Caco-2 (cell line): Measurements from ENCODE around the gene AKT2. TPM values are rescaled to one million over a fixed set of nuclear protein-coding genes. Genes with fewer than 3 reads are reported as not detected.
"Not testable (repeated sequence)": the region's sequence is repeated elsewhere in the genome, so short reads cannot be mapped to it uniquely, and the experiment has no call there.

Experiments used
- BruUV-seq: library from RNA; stranded (reverse); fragments of 400-500 nt; replicated peaks from 2 replicates; lab custom pipeline; 2021; lab: Mats Ljungman, UMichigan
- CTCF ChIA-PET: fragments of 300-600 bp; sonication (Branson Sonifier 250); formaldehyde crosslinking; loops from one replicate; lab custom pipeline; 2022; ENCODE audit warnings: antibody characterized with exemption; lab: Charles Lee
- POLR2A ChIA-PET: fragments of 300-600 bp; sonication (Branson Sonifier 250); formaldehyde crosslinking; loops from one replicate; lab custom pipeline; 2022; ENCODE audit warnings: antibody characterized with exemption; lab: Charles Lee
- DNase-seq, 2 experiments: peaks; one replicate each; pipeline versions ENCODE4 v3.0.0 to v3.0.0-alpha.2; 2020 to 2022
- H3K27me3 ChIP-seq: replicated peaks from 2 replicates; pipeline ENCODE4 v1.6.0; 2011; ENCODE audit warnings: low read length; ENCODE audit not compliant: control insufficient read depth, insufficient read depth
- H3K36me3 ChIP-seq: 2 replicates; pipeline ENCODE4 v1.5.1; 2011; ENCODE audit warnings: low read length; ENCODE audit not compliant: control insufficient read depth, insufficient read depth
- H3K4me1 ChIP-seq: fragments of 250-450 bp; sonication (Bioruptor Pico); 2 replicates; pipeline ENCODE4 v1.5.1; 2020; ENCODE audit warnings: mild to moderate bottlenecking
- H3K4me3 ChIP-seq: 2 replicates; pipeline ENCODE4 v1.5.1; 2011; ENCODE audit warnings: low read depth, mild to moderate bottlenecking, control low read depth, low read length
- H3K9me3 ChIP-seq: fragments of 250-450 bp; sonication (Bioruptor Pico); 2 replicates; pipeline ENCODE4 v1.5.1; 2020; ENCODE audit warnings: mild to moderate bottlenecking, moderate library complexity
- H3K27ac Mint-ChIP-seq: one replicate; pipeline ENCODE4 v1.8.0; 2022; ENCODE audit warnings: mixed read lengths; ENCODE audit not compliant: unreplicated experiment
- H3K27me3 Mint-ChIP-seq: one replicate; pipeline ENCODE4 v1.8.0; 2022; ENCODE audit warnings: mixed read lengths; ENCODE audit not compliant: insufficient read depth, unreplicated experiment
- H3K36me3 Mint-ChIP-seq: one replicate; pipeline ENCODE4 v1.8.0; 2022; ENCODE audit warnings: mild to moderate bottlenecking, mixed read lengths; ENCODE audit not compliant: insufficient read depth, unreplicated experiment
- H3K4me1 Mint-ChIP-seq: one replicate; pipeline ENCODE4 v1.8.0; 2022; ENCODE audit warnings: low read depth, mixed read lengths; ENCODE audit not compliant: unreplicated experiment
- H3K4me3 Mint-ChIP-seq: one replicate; pipeline ENCODE4 v1.8.0; 2022; ENCODE audit warnings: mild to moderate bottlenecking, moderate library complexity, mixed read lengths; ENCODE audit not compliant: unreplicated experiment
- H3K9me3 Mint-ChIP-seq: one replicate; pipeline ENCODE4 v1.8.0; 2022; ENCODE audit warnings: mixed read lengths; ENCODE audit not compliant: unreplicated experiment
- intact Hi-C: fragments of 100-400 bp; cut with micrococcal nuclease; formaldehyde crosslinking; loops from one replicate; pipeline ENCODE4 v1.10.0; 2022; ENCODE audit not compliant: unreplicated experiment
- total RNA-seq: library from RNA; stranded (reverse); gene quantifications from 2 replicates; pipeline ENCODE4 v1.2.3, GENCODE V29; 2022
- TF ChIP-seq, protein P1 (sequence below), 2 experiments: fragments of 200-600 bp in 1 of 2; IDR thresholded peaks; 1 replicate in 1 of 2; 2 replicates in 1 of 2; pipeline versions ENCODE4 v1.5.1 to v1.8.0; 2011 to 2022; ENCODE audit warnings: antibody characterized with exemption in 1 of 2, control low read depth in 1 of 2, inconsistent platforms in 1 of 2, low read depth in 1 of 2, low read length in 1 of 2, mild to moderate bottlenecking in 1 of 2, moderate library complexity in 1 of 2; ENCODE audit not compliant: insufficient read depth in 1 of 2, severe bottlenecking in 1 of 2, unreplicated experiment in 1 of 2

Gene AKT2
- total RNA-seq, 1 experiment from 2014 or later = 169 TPM

DNA sequence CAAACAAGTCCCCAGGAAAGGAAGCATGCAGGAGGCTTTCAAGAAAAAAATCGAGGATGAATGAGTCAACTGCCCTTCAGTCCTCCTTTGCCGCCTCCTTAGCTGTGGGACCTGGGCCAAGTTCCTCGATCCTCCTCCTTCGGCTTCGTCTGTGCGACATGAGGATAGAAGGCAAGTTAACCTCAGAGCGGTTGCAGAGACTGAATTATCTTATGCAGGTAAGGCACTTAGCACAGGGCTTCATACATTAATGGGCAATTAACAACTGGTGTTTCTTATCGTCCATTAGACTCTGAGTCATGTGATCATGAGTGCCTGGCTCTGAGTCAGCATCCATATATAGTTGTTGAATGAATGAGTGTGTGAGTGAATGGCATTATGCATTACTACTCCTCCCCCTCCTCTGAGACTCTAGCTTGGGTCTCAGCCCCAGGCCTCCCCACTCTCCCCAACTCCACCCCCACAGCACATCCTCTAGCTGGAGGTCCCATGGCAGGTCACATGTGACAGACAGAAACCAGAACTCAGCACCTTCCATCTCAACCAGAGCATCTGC, 65.3 kb downstream of the AKT2 start:
- Mint-ChIP-seq H3K27me3 (peaks cover 3% of the 10 kb centered on the region), H3K9me3 (peaks cover 10% of the 10 kb centered on the region), H3K4me3 (no peak overlapping the region), H3K36me3 (peaks cover 11% of the 10 kb centered on the region), H3K27ac (no peak overlapping the region), H3K4me1 (peaks cover 10% of the 10 kb centered on the region)
- no peaks in the 10 kb centered on the region for H3K36me3 ChIP-seq
- H3K9me3 ChIP-seq = no peaks in the 10 kb centered on the region
- H3K4me3 ChIP-seq = no peak overlapping the region
- ChIA-PET CTCF (interaction anchor here (0.5 to 1.4 kb wide), 4 partner anchors 59 to 249 kb away, joined by 3 to 5 read pairs (median 4); partner anchors contain the start of gene PSMC4), POLR2A (no interaction called here)
- no TSS peak for BruUV-seq
- intact Hi-C loops = loop anchor here (5.0 kb wide), 1 partner anchor 62 kb away; no protein-coding TSS in a partner anchor
- no peaks in the 10 kb centered on the region for H3K27me3 ChIP-seq
- TF ChIP-seq, protein P1, sequence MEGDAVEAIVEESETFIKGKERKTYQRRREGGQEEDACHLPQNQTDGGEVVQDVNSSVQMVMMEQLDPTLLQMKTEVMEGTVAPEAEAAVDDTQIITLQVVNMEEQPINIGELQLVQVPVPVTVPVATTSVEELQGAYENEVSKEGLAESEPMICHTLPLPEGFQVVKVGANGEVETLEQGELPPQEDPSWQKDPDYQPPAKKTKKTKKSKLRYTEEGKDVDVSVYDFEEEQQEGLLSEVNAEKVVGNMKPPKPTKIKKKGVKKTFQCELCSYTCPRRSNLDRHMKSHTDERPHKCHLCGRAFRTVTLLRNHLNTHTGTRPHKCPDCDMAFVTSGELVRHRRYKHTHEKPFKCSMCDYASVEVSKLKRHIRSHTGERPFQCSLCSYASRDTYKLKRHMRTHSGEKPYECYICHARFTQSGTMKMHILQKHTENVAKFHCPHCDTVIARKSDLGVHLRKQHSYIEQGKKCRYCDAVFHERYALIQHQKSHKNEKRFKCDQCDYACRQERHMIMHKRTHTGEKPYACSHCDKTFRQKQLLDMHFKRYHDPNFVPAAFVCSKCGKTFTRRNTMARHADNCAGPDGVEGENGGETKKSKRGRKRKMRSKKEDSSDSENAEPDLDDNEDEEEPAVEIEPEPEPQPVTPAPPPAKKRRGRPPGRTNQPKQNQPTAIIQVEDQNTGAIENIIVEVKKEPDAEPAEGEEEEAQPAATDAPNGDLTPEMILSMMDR (IDR thresholded peaks at IDR 0.05; ENCODE audit: insufficient read depth in 1 of 2, low read depth in 1 of 2, low read length in 1 of 2, severe bottlenecking in 1 of 2, unreplicated experiment in 1 of 2) = no peak
- H3K4me1 ChIP-seq = no peaks in the 10 kb centered on the region
- no peak for DNase-seq

- H3K4me1 Mint-ChIP-seq, H3K4me1 ChIP-seq, H3K4me3 ChIP-seq, H3K36me3 ChIP-seq, BruUV-seq, H3K27me3 ChIP-seq, intact Hi-C loops, H3K27ac Mint-ChIP-seq, H3K4me3 Mint-ChIP-seq, DNase-seq, POLR2A ChIA-PET, H3K9me3 ChIP-seq, H3K27me3 Mint-ChIP-seq: not testable (repeated sequence)
- peaks cover 11% of the 10 kb centered on the region for H3K36me3 Mint-ChIP-seq
- peaks cover 10% of the 10 kb centered on the region for H3K9me3 Mint-ChIP-seq
- CTCF ChIA-PET = interaction anchor here (0.5 to 1.3 kb wide), 6 partner anchors 39 to 202 kb away, joined by 3 to 7 read pairs (median 4); no protein-coding TSS in a partner anchor
Measured at GRCh38 chr19:40219029-40219428, 66.1 kb downstream of the AKT2 start.

GRCh38 chr19:40217934-40218890, 66.9 kb downstream of the AKT2 start, which contains the start of gene TTC9B:
TSS of gene TTC9B (minus strand) at chr19:40218384. CDS start at chr19:40218381, 3 bp downstream.
- POLR2A ChIA-PET = no interaction called here
- H3K9me3 ChIP-seq = no peaks in the 10 kb centered on the region
- peak within 1 kb of the TSS; percentile 73 for H3K4me3 Mint-ChIP-seq
- H3K36me3 ChIP-seq = no peaks in the 10 kb centered on the region
- peaks cover 10% of the 10 kb centered on the region for H3K4me1 Mint-ChIP-seq
- no peak for DNase-seq
- H3K27me3 Mint-ChIP-seq = peaks cover 3% of the 10 kb centered on the region
- CTCF ChIA-PET = interaction anchor here (0.6 to 2.1 kb wide), 9 partner anchors 10 to 165 kb away, joined by 3 to 7 read pairs (median 4); partner anchors contain the start of gene ZNF780A
- no peaks in the 10 kb centered on the region for H3K4me1 ChIP-seq
- no peaks in the 10 kb centered on the region for H3K27me3 ChIP-seq
- no TSS peak for BruUV-seq
- peak within 1 kb of the TSS; percentile 1 for H3K27ac Mint-ChIP-seq
- peaks cover 10% of the 10 kb centered on the region for H3K9me3 Mint-ChIP-seq
- peaks cover 11% of the 10 kb centered on the region for H3K36me3 Mint-ChIP-seq
- peak within 1 kb of the TSS; percentile 32 for H3K4me3 ChIP-seq
- TF ChIP-seq, protein P1 (IDR thresholded peaks at IDR 0.05; ENCODE audit: insufficient read depth in 1 of 2, low read depth in 1 of 2, low read length in 1 of 2, severe bottlenecking in 1 of 2, unreplicated experiment in 1 of 2) = no peak
- intact Hi-C loops = no loop called here
